KMS-11 (cell line): ENCODE data around the gene INTS6L.
A peak's percentile ranks its signal among the peaks of the same experiment; 100 is the strongest.

Experiments used
- H2AFZ ChIP-seq: fragments of 200-600 bp; sonication (generic); 2 replicates; pipeline ENCODE4 v1.6.1; 2016; ENCODE audit warnings: antibody characterized with exemption, mixed run types, low read depth
- H3K27ac ChIP-seq: fragments of 200-600 bp; sonication (generic); 2 replicates; pipeline ENCODE4 v1.6.1; 2016; ENCODE audit warnings: mild to moderate bottlenecking, mixed run types
- H3K27me3 ChIP-seq: fragments of 200-600 bp; sonication (generic); 2 replicates; pipeline ENCODE4 v1.6.1; 2017; ENCODE audit warnings: mild to moderate bottlenecking, low read depth, mixed run types, moderate library complexity; ENCODE audit not compliant: insufficient read depth
- H3K36me3 ChIP-seq: fragments of 200-600 bp; sonication (generic); 2 replicates; pipeline ENCODE4 v1.6.1; 2017; ENCODE audit warnings: mild to moderate bottlenecking, mixed run types; ENCODE audit not compliant: insufficient read depth
- H3K4me1 ChIP-seq: fragments of 200-600 bp; sonication (generic); 2 replicates; pipeline ENCODE4 v1.6.1; 2016; ENCODE audit warnings: mild to moderate bottlenecking, low read depth, mixed run types; ENCODE audit not compliant: poor library complexity, severe bottlenecking
- H3K4me2 ChIP-seq: fragments of 200-600 bp; sonication (generic); 2 replicates; pipeline ENCODE4 v1.7.0; 2016; ENCODE audit warnings: mild to moderate bottlenecking, mixed run types
- H3K4me3 ChIP-seq: fragments of 200-600 bp; sonication (generic); IDR thresholded peaks from 2 replicates; pipeline ENCODE4 v1.6.1; 2017; ENCODE audit warnings: low read depth, low read length, mixed read lengths; ENCODE audit not compliant: insufficient read depth
- H3K79me2 ChIP-seq: fragments of 200-600 bp; sonication (generic); 2 replicates; pipeline ENCODE4 v1.6.1; 2016; ENCODE audit warnings: low read depth, mixed run types; ENCODE audit not compliant: insufficient read depth
- H3K9ac ChIP-seq: fragments of 200-600 bp; sonication (generic); 2 replicates; pipeline ENCODE4 v1.6.1; 2016; ENCODE audit warnings: mild to moderate bottlenecking, mixed run types
- H4K20me1 ChIP-seq: fragments of 200-600 bp; sonication (generic); 2 replicates; pipeline ENCODE4 v1.6.1; 2016; ENCODE audit warnings: mild to moderate bottlenecking, mixed run types; ENCODE audit not compliant: insufficient read depth
- TF ChIP-seq, protein P1 (sequence below): fragments of 200-600 bp; sonication (generic); conservative IDR thresholded peaks from 2 replicates; pipeline ENCODE4 v1.6.1; 2017; ENCODE audit warnings: low read depth, mild to moderate bottlenecking, antibody characterized with exemption, low read length, moderate library complexity, mixed read lengths

Gene INTS6L

DNA sequence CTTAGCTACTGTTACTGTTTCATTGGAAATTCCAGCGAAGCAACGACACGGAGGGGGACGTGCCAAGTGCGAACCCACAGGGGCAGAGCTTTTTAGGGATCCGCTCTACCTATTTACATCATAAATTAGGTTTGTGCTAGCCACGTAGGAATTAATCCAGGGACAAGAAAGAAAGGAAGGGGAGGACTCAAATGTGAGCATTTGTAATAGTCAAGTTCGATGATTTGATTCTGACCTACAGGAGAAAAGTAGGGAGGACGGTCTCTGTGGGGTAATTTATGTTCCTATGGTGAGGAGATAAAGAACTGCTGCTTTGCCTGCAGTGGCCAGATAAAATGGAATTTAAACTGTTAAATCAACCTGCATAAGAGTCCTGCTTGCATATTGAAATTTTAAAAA lies 1.7 kb downstream of the INTS6L start:
- Histone ChIP-seq H3K4me3 (no peak overlapping the region), H2AFZ (peak overlapping the region; percentile 72), H4K20me1 (no peaks in the 10 kb centered on the region), H3K4me2 (peak overlapping the region; percentile 81), H3K36me3 (no peaks in the 10 kb centered on the region), H3K79me2 (peaks cover 16% of the 10 kb centered on the region; the same call in 1 of the 2 replicates), H3K27ac (peak overlapping the region; percentile 66), H3K9ac (peak overlapping the region; percentile 55), H3K4me1 (peaks cover 13% of the 10 kb centered on the region), H3K27me3 (no peaks in the 10 kb centered on the region)
- TF ChIP-seq, protein P1, sequence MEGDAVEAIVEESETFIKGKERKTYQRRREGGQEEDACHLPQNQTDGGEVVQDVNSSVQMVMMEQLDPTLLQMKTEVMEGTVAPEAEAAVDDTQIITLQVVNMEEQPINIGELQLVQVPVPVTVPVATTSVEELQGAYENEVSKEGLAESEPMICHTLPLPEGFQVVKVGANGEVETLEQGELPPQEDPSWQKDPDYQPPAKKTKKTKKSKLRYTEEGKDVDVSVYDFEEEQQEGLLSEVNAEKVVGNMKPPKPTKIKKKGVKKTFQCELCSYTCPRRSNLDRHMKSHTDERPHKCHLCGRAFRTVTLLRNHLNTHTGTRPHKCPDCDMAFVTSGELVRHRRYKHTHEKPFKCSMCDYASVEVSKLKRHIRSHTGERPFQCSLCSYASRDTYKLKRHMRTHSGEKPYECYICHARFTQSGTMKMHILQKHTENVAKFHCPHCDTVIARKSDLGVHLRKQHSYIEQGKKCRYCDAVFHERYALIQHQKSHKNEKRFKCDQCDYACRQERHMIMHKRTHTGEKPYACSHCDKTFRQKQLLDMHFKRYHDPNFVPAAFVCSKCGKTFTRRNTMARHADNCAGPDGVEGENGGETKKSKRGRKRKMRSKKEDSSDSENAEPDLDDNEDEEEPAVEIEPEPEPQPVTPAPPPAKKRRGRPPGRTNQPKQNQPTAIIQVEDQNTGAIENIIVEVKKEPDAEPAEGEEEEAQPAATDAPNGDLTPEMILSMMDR, result no peak

DNA sequence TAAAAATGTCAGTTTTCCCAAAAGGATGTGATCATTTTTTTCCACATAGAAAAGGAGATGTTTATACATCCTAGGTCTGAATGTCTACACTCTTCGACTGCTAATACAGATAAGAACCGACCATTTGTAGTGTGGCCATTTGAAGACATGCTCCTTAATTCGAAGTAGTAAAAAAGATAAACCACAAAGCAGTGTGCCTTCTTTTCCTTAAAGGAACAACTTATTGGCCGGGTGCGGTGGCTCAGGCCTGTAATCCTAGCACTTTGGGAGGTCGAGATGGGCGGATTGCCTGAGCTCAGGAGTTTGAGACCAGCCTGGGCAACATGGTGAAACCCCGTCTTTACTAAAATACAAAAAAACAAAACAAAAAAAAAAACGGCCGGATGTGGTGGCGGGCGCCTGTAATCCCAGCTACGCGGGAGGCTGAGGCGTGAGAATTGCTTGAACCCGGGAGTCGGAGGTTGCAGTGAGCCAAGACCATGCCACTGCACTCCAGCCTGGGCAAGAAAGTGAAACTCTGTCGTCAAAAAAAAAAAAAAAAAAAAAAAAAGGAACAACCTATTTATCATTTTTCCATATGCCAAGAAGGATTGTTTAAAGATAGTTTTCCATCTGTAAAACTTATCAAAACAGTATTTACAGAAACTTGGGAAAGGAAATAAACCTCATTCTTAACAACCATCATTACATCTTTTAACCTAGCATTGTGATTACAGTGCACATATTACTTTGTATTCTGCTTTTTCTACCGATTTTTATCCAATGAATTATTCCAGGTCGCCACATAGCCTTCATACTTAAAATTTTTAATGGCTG lies 2.6 kb downstream of the INTS6L start:
- H3K4me1 ChIP-seq, result peaks cover 13% of the 10 kb centered on the region
- TF ChIP-seq, protein P1, result no peak
- no peaks in the 10 kb centered on the region for H3K36me3 ChIP-seq
- H3K27ac ChIP-seq, result no peak overlapping the region
- no peak overlapping the region for H2AFZ ChIP-seq
- no peaks in the 10 kb centered on the region for H4K20me1 ChIP-seq
- 0 out of 2 replicates have a peak overlapping the region, but pooled peaks have one; percentile 81 for H3K4me2 ChIP-seq
- H3K79me2 ChIP-seq, result peaks cover 16% of the 10 kb centered on the region; the same call in 1 of the 2 replicates
- H3K4me3 ChIP-seq, result no peak overlapping the region
- H3K27me3 ChIP-seq, result no peaks in the 10 kb centered on the region
- H3K9ac ChIP-seq, result no peak overlapping the region

DNA sequence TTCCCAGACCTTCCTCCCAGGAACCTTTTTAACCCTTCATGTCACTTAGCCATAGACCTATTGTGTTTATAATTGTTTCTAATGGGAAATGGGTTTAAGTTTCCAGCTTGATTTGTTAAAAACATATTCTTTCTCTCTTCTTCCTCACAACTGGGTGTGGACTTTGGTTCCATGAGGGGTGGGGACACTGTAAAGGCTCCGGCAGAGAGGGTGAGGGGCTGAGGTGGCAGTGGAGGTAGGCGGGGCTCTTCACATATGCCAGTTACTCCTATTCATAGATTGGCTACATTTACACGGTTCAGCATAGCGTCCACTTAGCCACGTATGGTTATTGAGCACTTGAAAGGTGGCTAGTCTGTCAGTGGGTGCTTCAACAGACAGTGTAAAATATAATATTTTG lies 7.8 kb downstream of the INTS6L start:
- TF ChIP-seq, protein P1, result no peak
- Histone ChIP-seq H3K27ac (no peak overlapping the region), H3K79me2 (peaks cover 12% of the 10 kb centered on the region; the same call in 1 of the 2 replicates), H3K36me3 (no peaks in the 10 kb centered on the region), H3K4me3 (no peak overlapping the region), H2AFZ (no peak overlapping the region), H4K20me1 (no peaks in the 10 kb centered on the region), H3K9ac (no peak overlapping the region), H3K4me1 (no peaks in the 10 kb centered on the region), H3K4me2 (no peak overlapping the region), H3K27me3 (no peaks in the 10 kb centered on the region)

DNA sequence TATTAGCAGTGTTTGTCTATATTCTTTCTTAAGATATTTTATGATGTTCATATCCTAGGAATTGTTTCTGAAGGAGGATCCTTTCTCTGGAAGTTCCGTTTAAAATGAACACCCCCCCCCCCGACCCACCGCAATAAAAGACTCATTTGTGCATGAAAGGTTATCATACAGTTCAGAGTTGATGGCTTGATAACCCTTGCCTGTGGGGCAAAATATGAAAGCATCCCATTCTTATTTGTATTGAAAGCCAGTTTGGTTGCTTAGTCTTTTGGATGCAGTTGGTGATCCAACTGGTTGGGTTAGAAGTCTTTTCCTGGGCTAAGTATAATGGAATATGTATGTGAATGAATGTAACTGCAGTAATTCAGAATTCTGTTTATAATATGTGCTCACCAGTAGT lies 8.3 kb downstream of the INTS6L start:
- Histone ChIP-seq H3K4me2 (no peak overlapping the region), H3K27ac (no peak overlapping the region), H3K4me1 (no peaks in the 10 kb centered on the region), H3K36me3 (no peaks in the 10 kb centered on the region), H3K9ac (no peak overlapping the region), H3K27me3 (no peaks in the 10 kb centered on the region), H3K79me2 (peaks cover 12% of the 10 kb centered on the region; the same call in 1 of the 2 replicates), H2AFZ (no peak overlapping the region), H4K20me1 (no peaks in the 10 kb centered on the region), H3K4me3 (no peak overlapping the region)
- TF ChIP-seq, protein P1, result no peak
